ENCODE measurements around the gene KIF21B.

GRCh38 chr1:200992382-200993048, 31.0 kb downstream of the KIF21B start:
- no peak for TF ChIP-seq CTCF (IDR thresholded peaks at IDR 0.05)
- TF ChIP-seq POLR2A (IDR thresholded peaks at IDR 0.05): no peak

Measured in right lobe of liver (tissue), 4 donors.